HG03432 (cell line): ENCODE results near the gene CUX1.
"Not testable (repeated sequence)": the region's sequence is repeated elsewhere in the genome, so short reads cannot be mapped to it uniquely, and the experiment has no call there.

Experiments
- ATAC-seq: cut with Tn5 transposase; IDR thresholded peaks from one replicate; pipeline ENCODE4 v1.9.1; 2021; ENCODE audit warnings: mild to moderate bottlenecking, moderate library complexity; ENCODE audit not compliant: unreplicated experiment

CUX1 gene

GRCh38 chr7:101817471-101818286, at the start of gene CUX1:
CUX1 (plus strand) TSS chr7:101817626; CDS start chr7:101817640, 14 bp downstream.
- peak; percentile 15 for ATAC-seq

GRCh38 chr7:101768280-101768679, 49.1 kb upstream of the CUX1 start:
- ATAC-seq, result no peak

GRCh38 chr7:101770466-101770865, 47.0 kb upstream of the CUX1 start:
- no peak for ATAC-seq

- no peak for ATAC-seq
These were observed 44.8 kb upstream of the CUX1 start for GRCh38 chr7:101772508-101773211.

- ATAC-seq, result no peak
These were observed 42.2 kb upstream of the CUX1 start for GRCh38 chr7:101775181-101775580.

- ATAC-seq, result no peak
These were observed 39.3 kb upstream of the CUX1 start for GRCh38 chr7:101778026-101778580.

- ATAC-seq, result no peak
These were observed 38.2 kb upstream of the CUX1 start for GRCh38 chr7:101779267-101779666.

GRCh38 chr7:101780281-101780680, 37.1 kb upstream of the CUX1 start:
- no peak for ATAC-seq

- no peak for ATAC-seq
These were observed 36.0 kb upstream of the CUX1 start for GRCh38 chr7:101781439-101781838.

- ATAC-seq, result no peak
These were observed 35.0 kb upstream of the CUX1 start for GRCh38 chr7:101782476-101782875.

- ATAC-seq, result no peak
These were observed 34.5 kb upstream of the CUX1 start for GRCh38 chr7:101782896-101783295.

- ATAC-seq, result no peak
These were observed 33.8 kb upstream of the CUX1 start for GRCh38 chr7:101783381-101784181.

GRCh38 chr7:101784292-101785127, 32.9 kb upstream of the CUX1 start:
- ATAC-seq, result no peak

- ATAC-seq, result no peak
These were observed 29.6 kb upstream of the CUX1 start for GRCh38 chr7:101787864-101788263.

GRCh38 chr7:101788517-101788916, 28.9 kb upstream of the CUX1 start:
- ATAC-seq, result no peak

- ATAC-seq, result no peak
These were observed 26.7 kb upstream of the CUX1 start for GRCh38 chr7:101790566-101791293.

GRCh38 chr7:101792051-101792681, 25.3 kb upstream of the CUX1 start:
- no peak for ATAC-seq

- not testable (repeated sequence) for ATAC-seq
These were observed 24.7 kb upstream of the CUX1 start for GRCh38 chr7:101792682-101793071.

- no peak for ATAC-seq
These were observed 22.0 kb upstream of the CUX1 start for GRCh38 chr7:101795461-101795860.
